HL-60 (cell line): ENCODE measurements around the gene OR5B12.

ENCODE experiments used
- DNase-seq, 2 experiments: peaks; one replicate each; pipeline ENCODE4 v3.0.0-alpha.2; 2010 to 2020; ENCODE audit warnings: low read depth in 1 of 2, low spot score in 1 of 2
- H3K27ac ChIP-seq: fragments of 250-450 bp; sonication (Bioruptor Pico); replicated peaks from 2 replicates; pipeline ENCODE4 v1.5.1; 2020; ENCODE audit warnings: mild to moderate bottlenecking, moderate library complexity
- H3K27me3 ChIP-seq: fragments of 250-450 bp; sonication (Bioruptor Pico); 2 replicates; pipeline ENCODE4 v1.5.1; 2021; ENCODE audit warnings: mild to moderate bottlenecking, moderate library complexity; ENCODE audit not compliant: insufficient read depth, poor library complexity, severe bottlenecking
- H3K4me3 ChIP-seq: replicated peaks from 2 replicates; pipeline ENCODE4 v1.5.1; 2011; ENCODE audit warnings: mild to moderate bottlenecking, control low read depth, low read length; ENCODE audit not compliant: insufficient read depth
- GABPA ChIP-seq: IDR thresholded peaks from 2 replicates; pipeline ENCODE4 v1.6.1; 2012; ENCODE audit warnings: low read depth
- POLR2AphosphoS5 ChIP-seq: IDR thresholded peaks from 2 replicates; pipeline ENCODE4 v1.6.1; 2012; ENCODE audit warnings: low read depth
- SPI1 ChIP-seq: IDR thresholded peaks from 2 replicates; pipeline ENCODE4 v1.6.1; 2012; ENCODE audit warnings: low read depth, mild to moderate bottlenecking, borderline replicate concordance
- TF ChIP-seq, protein P1 (sequence below): IDR thresholded peaks from one replicate; pipeline ENCODE4 v1.5.1; 2011; ENCODE audit warnings: low read length, control low read depth, inconsistent platforms; ENCODE audit not compliant: insufficient read depth
- TF ChIP-seq, protein P2 (sequence below): IDR thresholded peaks from 2 replicates; pipeline ENCODE4 v1.6.1; 2012; ENCODE audit warnings: low read depth; ENCODE audit not compliant: insufficient replicate concordance

Gene OR5B12

DNA sequence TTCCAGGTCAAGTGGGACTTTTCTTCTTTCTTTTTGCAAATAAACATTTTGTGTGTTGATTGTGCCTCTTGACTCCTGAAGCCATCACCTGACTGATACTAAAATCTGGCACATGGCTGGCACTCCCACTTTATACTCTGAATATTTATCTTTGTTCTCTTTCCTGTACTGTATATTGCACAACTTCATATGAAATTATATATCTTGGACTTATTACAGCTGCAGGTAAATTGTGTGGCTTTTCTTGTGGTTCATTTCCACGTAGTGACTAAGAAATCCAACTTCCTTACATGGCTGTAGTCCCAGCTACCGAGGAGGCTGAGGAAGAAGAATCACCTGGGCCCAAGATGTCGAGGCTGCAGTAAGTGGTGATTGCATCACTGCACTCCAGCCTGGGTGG lies 23.7 kb upstream of the OR5B12 start:
- Histone ChIP-seq H3K4me3 (no peak overlapping the region), H3K27ac (no peak overlapping the region), H3K27me3 (no peaks in the 10 kb centered on the region)
- DNase-seq: no peak
- TF ChIP-seq, protein P1, sequence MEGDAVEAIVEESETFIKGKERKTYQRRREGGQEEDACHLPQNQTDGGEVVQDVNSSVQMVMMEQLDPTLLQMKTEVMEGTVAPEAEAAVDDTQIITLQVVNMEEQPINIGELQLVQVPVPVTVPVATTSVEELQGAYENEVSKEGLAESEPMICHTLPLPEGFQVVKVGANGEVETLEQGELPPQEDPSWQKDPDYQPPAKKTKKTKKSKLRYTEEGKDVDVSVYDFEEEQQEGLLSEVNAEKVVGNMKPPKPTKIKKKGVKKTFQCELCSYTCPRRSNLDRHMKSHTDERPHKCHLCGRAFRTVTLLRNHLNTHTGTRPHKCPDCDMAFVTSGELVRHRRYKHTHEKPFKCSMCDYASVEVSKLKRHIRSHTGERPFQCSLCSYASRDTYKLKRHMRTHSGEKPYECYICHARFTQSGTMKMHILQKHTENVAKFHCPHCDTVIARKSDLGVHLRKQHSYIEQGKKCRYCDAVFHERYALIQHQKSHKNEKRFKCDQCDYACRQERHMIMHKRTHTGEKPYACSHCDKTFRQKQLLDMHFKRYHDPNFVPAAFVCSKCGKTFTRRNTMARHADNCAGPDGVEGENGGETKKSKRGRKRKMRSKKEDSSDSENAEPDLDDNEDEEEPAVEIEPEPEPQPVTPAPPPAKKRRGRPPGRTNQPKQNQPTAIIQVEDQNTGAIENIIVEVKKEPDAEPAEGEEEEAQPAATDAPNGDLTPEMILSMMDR: no peak
- TF ChIP-seq GABPA (no peak), POLR2AphosphoS5 (no peak), SPI1 (no peak)
- TF ChIP-seq, protein P2, sequence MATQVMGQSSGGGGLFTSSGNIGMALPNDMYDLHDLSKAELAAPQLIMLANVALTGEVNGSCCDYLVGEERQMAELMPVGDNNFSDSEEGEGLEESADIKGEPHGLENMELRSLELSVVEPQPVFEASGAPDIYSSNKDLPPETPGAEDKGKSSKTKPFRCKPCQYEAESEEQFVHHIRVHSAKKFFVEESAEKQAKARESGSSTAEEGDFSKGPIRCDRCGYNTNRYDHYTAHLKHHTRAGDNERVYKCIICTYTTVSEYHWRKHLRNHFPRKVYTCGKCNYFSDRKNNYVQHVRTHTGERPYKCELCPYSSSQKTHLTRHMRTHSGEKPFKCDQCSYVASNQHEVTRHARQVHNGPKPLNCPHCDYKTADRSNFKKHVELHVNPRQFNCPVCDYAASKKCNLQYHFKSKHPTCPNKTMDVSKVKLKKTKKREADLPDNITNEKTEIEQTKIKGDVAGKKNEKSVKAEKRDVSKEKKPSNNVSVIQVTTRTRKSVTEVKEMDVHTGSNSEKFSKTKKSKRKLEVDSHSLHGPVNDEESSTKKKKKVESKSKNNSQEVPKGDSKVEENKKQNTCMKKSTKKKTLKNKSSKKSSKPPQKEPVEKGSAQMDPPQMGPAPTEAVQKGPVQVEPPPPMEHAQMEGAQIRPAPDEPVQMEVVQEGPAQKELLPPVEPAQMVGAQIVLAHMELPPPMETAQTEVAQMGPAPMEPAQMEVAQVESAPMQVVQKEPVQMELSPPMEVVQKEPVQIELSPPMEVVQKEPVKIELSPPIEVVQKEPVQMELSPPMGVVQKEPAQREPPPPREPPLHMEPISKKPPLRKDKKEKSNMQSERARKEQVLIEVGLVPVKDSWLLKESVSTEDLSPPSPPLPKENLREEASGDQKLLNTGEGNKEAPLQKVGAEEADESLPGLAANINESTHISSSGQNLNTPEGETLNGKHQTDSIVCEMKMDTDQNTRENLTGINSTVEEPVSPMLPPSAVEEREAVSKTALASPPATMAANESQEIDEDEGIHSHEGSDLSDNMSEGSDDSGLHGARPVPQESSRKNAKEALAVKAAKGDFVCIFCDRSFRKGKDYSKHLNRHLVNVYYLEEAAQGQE: no peak

DNA sequence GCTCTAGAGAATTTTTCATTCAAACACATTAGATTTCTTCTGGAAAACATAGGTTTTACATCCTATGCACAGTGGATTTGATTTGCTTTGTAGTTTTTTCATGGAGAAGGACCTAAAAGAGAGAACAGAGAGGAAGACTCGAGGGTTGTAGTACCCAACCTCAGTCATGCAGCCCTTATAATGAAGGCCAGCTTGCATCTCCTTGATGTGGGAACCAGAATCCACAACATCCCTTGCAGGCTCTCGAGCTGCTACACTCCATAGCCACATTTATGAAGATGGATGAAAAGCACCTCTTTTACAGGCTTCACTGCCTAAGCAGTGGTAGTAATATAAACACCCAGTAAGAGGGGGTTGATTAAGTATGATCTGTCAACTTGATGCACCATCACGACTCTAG lies 9.5 kb upstream of the OR5B12 start:
- TF ChIP-seq POLR2AphosphoS5 (no peak), GABPA (no peak), SPI1 (no peak)
- TF ChIP-seq, protein P1: no peak
- TF ChIP-seq, protein P2: no peak

DNA sequence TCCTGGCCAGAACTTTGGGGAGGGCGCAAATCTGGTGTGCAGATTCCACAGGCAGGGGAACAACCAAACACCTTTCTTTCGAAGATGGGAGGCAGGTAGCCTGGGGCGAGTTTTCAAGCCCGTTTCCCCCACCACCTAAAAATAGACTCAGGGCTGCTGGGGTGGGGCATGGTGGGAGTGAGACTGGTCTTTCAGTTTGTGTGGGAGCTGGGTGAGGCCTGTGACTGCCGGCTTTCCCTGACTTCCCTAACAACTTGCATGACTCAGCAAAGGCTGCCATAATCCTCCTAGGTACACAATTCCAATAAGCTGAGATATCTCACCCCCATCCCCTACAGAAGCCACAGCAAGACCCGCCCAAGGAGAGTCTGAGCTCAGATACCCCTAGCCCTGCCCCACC lies 4.3 kb upstream of the OR5B12 start:
- TF ChIP-seq, protein P1: no peak
- no peak for TF ChIP-seq GABPA
- TF ChIP-seq SPI1: no peak
- H3K4me3 ChIP-seq: no peak overlapping the region
- no peak for DNase-seq
- H3K27me3 ChIP-seq: no peaks in the 10 kb centered on the region
- no peak overlapping the region for H3K27ac ChIP-seq

More for the DNA sequence above, 9.5 kb upstream of the OR5B12 start:
- Histone ChIP-seq H3K27ac (no peak overlapping the region), H3K4me3 (no peak overlapping the region), H3K27me3 (no peaks in the 10 kb centered on the region)
- DNase-seq: no peak

DNA sequence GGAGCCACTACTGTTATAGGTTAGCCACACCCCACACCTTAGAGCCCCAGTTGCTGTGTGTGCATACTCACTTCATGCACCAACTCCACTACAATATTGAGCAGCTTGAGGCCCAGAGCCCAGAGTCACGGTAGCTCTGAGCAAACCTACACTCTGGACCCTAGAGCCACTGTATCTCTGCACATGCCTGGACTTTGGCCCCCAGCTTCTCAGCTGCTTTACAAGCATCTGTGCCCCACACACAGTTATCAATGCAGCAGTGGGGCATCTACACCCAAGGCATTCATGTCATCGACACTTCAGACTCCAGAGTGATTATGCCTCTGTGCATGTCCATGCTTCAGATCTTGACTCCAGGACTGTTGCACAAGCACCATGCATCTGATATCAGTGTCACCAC lies 2.3 kb upstream of the OR5B12 start:
- no peak for DNase-seq
- TF ChIP-seq SPI1 (no peak), GABPA (no peak), POLR2AphosphoS5 (no peak)
- TF ChIP-seq, protein P2: no peak
- TF ChIP-seq, protein P1: no peak
- no peak overlapping the region for H3K4me3 ChIP-seq
- H3K27me3 ChIP-seq: no peaks in the 10 kb centered on the region
- no peak overlapping the region for H3K27ac ChIP-seq
